IPS DF 6.9 (cell line): ENCODE results near the gene DGCR2.
A peak's percentile ranks its signal among the peaks of the same experiment; 100 is the strongest.
"Not testable (repeated sequence)": the region's sequence is repeated elsewhere in the genome, so short reads cannot be mapped to it uniquely, and the experiment has no call there.

ENCODE experiments used
- DNase-seq: peaks from one replicate; pipeline ENCODE4 v3.0.0-alpha.2; 2013; ENCODE audit warnings: low read depth, low spot score
- H3K27ac ChIP-seq: one replicate; pipeline ENCODE4 v1.5.1; 2013; ENCODE audit warnings: low read length, control low read depth
- H3K27me3 ChIP-seq: 2 replicates; pipeline ENCODE4 v1.6.1; 2013; ENCODE audit warnings: mild to moderate bottlenecking, low read length; ENCODE audit not compliant: control insufficient read depth, insufficient read depth
- H3K36me3 ChIP-seq: 2 replicates; pipeline ENCODE4 v1.6.1; 2013; ENCODE audit warnings: low read length; ENCODE audit not compliant: control insufficient read depth, insufficient read depth
- H3K4me1 ChIP-seq: 2 replicates; pipeline ENCODE4 v1.6.1; 2013; ENCODE audit warnings: low read length; ENCODE audit not compliant: control insufficient read depth, insufficient read depth
- H3K4me3 ChIP-seq: 2 replicates; pipeline ENCODE4 v1.5.1; 2013; ENCODE audit warnings: mild to moderate bottlenecking, low read length
- H3K9me3 ChIP-seq: 2 replicates; pipeline ENCODE4 v1.6.1; 2013; ENCODE audit warnings: low read length, inconsistent platforms; ENCODE audit not compliant: control insufficient read depth, insufficient read depth
- WGBS: extraction: QIAGEN DNeasy Blood & Tissue Kit; methylation state at CpG from one replicate; pipeline ENCODE4 v1.1.7; 2013; ENCODE audit warnings: mixed read lengths, missing lambda C conversion rate; ENCODE audit not compliant: insufficient read length, insufficient coverage; 5-methylcytosine and 5-hydroxymethylcytosine counted together

The DGCR2 gene

DNA sequence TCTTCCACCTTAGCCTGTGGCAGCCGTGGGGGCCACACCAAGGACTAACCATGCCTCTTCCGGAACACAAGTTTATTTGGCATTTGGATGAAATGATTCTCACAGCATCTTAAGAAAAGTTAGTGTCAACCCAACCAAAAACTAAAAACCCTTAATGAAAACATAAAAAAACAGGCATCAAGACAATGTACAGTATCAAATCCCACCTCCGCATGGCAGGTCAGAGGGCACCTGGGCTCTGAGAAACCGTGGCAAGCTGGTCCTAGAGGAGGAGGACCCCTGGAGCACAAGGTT, 86.0 kb downstream of the DGCR2 start:
- Histone ChIP-seq H3K27me3 (no peaks in the 10 kb centered on the region), H3K9me3 (no peaks in the 10 kb centered on the region), H3K4me1 (peaks cover 2% of the 10 kb centered on the region; the same call in 1 of the 2 replicates), H3K4me3 (no peak overlapping the region), H3K36me3 (peaks cover 10% of the 10 kb centered on the region; the same call in 1 of the 2 replicates), H3K27ac (no peak overlapping the region)
- no peak for DNase-seq
- WGBS: no CpG with 5 or more reads among the region's 4 CpGs

DNA sequence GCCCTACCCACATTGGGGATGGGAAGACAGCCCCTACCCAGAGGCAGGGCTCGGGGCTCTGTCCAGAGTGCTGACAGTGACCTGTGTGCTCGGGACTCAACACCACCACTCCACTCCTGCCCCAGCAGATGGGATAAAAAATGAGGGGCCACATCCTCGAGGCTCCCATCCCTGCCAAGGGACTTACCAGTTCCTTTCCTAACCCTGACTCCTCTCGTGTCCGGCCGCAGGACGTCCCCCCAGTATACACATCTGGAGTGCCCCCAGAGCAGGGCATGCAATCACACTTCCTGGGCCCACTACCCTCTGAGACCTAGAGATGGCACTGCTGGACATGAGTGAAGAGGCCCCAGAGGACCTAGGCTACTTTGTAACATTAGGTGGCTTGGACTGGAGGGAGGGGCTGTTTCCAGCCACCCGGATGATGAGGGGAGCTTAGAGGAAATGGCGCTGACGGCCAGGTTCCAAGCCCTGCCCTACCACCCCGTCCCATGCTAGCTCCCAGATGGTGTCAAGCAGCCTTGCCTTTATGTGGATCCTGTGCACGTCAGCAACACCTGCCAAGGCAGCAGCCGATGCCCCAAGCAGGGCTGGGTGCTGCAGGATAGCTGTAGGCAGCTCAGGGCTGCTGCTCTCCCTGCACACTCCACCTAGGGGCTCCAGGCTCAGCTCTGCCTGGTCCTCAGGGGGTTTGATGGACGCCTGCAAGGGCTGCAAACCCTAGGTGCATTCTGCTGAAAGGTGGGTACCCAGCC, 86.6 kb downstream of the DGCR2 start:
- no peak overlapping the region for H3K27ac ChIP-seq
- peaks cover 2% of the 10 kb centered on the region; the same call in 1 of the 2 replicates for H3K27me3 ChIP-seq
- H3K36me3 ChIP-seq: peaks cover 6% of the 10 kb centered on the region; the same call in 1 of the 2 replicates
- DNase-seq: peak; percentile 27
- no peaks in the 10 kb centered on the region for H3K9me3 ChIP-seq
- peaks cover 2% of the 10 kb centered on the region; the same call in 1 of the 2 replicates for H3K4me1 ChIP-seq
- no CpG with 5 or more reads among the region's 14 CpGs for WGBS
- no peak overlapping the region for H3K4me3 ChIP-seq

DNA sequence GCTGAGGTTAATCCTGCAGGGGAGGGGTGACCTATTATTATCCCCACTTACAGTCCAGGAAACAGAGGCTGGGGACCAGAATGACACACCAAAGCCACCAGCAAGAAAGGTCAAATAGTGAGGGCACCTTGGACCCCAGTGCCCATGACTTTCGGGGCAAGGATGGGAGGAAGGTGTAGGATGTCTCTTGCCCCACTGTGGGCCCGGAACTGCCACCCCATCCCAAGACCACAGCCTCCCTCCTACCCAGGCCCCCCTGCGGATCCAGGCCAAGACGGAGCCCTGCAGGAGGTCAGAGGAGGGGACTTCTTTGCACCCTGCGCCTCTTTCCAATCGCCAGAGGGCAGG, 87.1 kb downstream of the DGCR2 start:
- H3K4me3 ChIP-seq, H3K4me1 ChIP-seq, DNase-seq, H3K27me3 ChIP-seq, H3K27ac ChIP-seq, H3K36me3 ChIP-seq, H3K9me3 ChIP-seq: not testable (repeated sequence)
- WGBS: no CpG with 5 or more reads among the region's 6 CpGs

DNA sequence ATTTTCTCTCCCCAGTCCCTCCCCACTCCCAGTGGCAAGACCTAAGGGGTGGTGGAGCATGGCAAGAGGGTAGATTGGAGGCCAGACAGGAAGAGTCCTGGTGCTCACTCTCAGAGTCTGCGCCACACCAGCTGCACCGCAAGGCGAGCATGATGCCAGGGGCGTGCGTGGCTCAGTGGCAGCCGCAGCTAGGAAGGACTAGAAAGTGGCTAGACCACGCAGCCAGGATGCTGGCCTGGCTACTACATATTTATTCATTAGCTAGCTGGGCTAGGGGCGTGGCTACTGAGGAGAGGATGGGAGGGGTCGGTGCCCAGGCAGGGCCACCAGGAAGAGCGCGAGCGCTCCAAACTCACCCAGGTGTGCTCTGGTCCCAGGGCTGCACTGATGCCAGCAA, 87.5 kb downstream of the DGCR2 start:
- H3K4me1 ChIP-seq, H3K27me3 ChIP-seq, H3K4me3 ChIP-seq, H3K27ac ChIP-seq, H3K36me3 ChIP-seq, DNase-seq, H3K9me3 ChIP-seq: not testable (repeated sequence)
- WGBS: no CpG with 5 or more reads among the region's 12 CpGs

DNA sequence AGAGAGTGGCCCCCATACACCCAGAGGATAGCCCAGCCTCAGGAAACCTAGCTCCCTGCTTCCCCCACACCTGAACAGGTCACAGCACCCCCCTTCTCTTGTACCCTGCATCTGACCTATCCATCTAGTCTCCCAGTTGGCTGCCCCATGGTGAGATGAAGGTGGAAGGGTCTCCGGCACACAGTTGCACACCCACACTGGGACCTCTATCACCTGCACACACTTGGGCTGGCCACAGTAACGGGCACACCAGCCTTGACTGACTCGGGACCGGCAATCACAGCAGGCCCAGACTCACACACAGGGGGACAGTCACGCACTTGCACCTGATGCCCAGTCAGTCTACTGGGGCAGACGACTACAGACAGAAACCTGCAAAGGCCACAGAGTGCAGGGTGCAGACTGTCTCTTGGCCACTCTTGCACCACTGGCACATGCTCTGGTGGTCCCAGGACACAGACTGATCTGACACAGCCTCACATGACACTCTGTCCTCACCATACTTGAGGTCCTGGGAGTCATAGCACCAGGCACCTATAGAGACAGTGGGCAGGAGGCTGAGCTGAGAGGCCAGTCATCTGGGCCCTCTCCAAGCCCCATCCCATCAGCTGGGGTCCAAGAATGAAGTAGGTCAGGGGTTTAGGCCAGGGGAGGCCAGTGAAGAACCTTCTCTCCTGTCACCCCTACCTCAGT, 88.0 kb downstream of the DGCR2 start:
- not testable (repeated sequence) for H3K27me3 ChIP-seq, DNase-seq, H3K9me3 ChIP-seq, H3K4me1 ChIP-seq, H3K4me3 ChIP-seq, H3K27ac ChIP-seq, H3K36me3 ChIP-seq
- no CpG with 5 or more reads among the region's 6 CpGs for WGBS

DNA sequence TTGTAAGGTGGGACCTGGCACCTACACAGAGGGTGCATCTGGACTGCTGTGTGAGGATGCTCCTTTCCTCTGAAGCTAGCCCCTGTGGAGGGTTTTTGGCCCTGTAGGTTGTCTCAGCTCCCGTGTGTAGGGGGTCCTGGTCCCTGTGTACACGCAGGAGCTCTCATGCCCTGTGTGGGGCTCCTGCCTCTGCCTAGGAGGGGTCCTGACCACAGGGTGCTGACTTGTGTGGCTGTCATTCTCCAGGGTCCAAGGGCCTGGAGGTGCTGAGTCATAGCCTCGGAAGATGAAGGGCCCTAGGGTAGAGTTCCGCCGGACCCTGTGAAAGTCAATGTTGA, 88.7 kb downstream of the DGCR2 start:
- DNase-seq, H3K36me3 ChIP-seq, H3K27ac ChIP-seq, H3K4me1 ChIP-seq, H3K4me3 ChIP-seq, H3K9me3 ChIP-seq: not testable (repeated sequence)
- no CpG with 5 or more reads among the region's 5 CpGs for WGBS
- peaks cover 14% of the 10 kb centered on the region for H3K27me3 ChIP-seq

DNA sequence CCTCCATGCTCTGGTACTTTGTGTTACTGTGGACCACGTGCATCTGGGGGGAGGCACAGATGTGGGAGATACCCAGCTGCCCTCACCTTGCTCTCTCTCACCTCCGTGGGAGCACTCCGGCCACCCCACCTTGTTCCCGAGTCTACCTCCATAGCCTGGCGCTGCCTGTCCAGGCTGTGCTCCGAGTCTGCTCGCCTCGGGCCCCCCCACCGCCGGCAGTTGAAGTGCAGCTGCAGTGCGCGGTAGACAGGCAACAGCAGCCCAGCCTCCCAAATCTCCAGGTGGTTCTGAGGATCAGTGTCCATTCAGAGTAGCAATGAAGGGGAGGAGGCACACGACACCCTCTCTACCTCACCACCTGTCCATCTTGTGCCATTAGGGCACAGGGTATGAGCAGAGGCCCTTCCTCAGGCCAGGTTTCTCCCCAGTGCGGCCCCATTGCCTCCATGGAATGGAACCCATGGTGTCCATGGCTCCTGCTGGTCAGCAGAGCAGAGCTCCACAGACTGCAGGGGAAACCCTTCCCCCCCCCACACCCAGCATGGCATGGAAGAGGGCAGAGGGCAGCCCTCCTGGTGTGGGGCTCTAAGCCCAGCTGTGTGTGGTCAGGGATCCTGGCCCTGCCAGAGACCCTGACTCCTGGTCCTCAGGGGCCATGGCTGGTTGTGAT, 89.2 kb downstream of the DGCR2 start:
- H3K4me3 ChIP-seq, H3K9me3 ChIP-seq, H3K4me1 ChIP-seq, DNase-seq, H3K36me3 ChIP-seq, H3K27ac ChIP-seq: not testable (repeated sequence)
- WGBS: no CpG with 5 or more reads among the region's 14 CpGs
- H3K27me3 ChIP-seq: peaks cover 15% of the 10 kb centered on the region

DNA sequence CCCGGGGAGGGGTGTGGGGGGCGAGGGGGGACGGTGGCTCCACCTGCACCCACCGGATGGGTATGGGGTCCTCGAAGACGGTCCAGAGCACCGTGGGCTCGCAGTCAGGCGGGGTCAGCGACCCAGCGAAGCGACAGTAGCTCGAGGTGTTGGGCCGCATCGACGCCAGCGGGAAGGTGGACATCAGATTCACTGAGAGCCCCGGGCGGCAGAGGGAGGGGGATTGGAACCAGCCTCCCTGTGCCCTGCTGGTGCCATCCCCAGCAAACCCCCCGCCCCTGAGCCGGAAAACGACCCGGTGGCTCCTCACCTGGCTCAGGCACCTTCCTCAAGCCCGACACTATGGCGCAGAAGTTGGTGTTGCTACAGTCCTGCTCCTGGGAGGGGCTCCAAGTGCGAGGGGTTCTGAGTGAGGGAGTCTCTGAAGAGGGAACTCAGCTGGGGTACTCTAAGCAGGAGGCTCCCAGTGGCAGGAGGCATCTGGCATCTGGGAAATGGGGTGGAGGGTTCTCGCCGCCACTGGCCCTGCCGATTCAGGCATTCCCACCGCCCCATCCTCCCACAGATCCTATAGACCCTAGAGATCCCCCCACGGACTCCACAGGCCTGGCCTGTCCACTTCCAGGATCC, 89.9 kb downstream of the DGCR2 start:
- not testable (repeated sequence) for H3K27ac ChIP-seq, H3K9me3 ChIP-seq, H3K4me1 ChIP-seq, H3K36me3 ChIP-seq, DNase-seq, H3K4me3 ChIP-seq
- WGBS: no CpG with 5 or more reads among the region's 31 CpGs
- peaks cover 15% of the 10 kb centered on the region for H3K27me3 ChIP-seq

DNA sequence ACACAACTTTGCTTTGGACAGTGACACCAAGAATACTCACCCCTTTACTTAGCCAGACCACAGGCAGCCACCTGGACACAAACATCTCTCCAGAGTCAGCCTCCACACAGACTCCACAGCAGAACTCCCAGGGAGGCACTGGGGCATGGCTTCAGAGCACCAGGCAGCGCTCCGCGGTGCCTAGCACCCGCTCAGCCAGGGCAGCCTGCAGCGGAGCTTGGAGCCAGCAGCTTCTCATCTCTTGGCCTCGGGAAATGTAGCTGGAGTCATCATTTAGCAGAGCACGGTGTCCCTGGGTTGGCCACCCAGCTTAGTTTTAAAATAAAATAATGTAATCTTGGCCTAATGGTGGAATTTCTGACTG, 91.3 kb downstream of the DGCR2 start:
- no CpG with 5 or more reads among the region's 7 CpGs for WGBS
- not testable (repeated sequence) for H3K4me3 ChIP-seq, H3K9me3 ChIP-seq, H3K27ac ChIP-seq, H3K36me3 ChIP-seq, H3K4me1 ChIP-seq, DNase-seq
- H3K27me3 ChIP-seq: peaks cover 15% of the 10 kb centered on the region

DNA sequence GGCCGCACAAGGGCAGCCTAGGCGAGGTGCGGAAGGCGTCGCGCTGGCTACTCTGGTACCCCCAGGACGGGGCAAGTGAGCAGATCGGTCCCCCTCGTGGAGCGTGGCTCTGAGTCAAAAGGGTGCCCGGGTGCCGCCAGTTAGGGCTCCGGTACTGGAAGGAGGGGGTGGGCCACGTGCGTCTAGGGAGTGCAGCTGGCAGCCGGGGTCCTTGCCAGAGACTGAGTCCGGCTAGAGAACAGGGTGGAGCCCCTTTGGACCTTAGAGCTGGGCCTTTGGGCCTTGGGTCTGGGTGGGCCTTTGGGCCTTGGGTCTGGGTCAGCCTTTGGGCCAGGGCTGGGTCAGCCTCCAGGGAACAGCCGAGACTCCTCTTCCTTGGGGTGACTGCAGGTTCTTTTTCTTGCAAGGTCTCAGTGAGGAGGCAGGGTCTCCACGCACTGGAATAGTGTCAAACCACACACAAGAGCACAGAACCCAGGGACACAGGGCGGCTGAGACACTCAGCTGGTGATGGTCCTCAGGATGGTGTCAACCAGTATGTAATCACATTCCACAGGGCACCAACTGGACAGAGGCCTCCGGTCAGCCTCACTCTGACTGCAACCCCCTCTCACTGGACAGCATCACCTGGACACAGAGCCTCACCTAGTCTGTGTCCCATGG, 91.9 kb downstream of the DGCR2 start:
- H3K9me3 ChIP-seq, H3K4me3 ChIP-seq, H3K4me1 ChIP-seq, H3K36me3 ChIP-seq, H3K27ac ChIP-seq, DNase-seq: not testable (repeated sequence)
- peaks cover 15% of the 10 kb centered on the region for H3K27me3 ChIP-seq
- no CpG with 5 or more reads among the region's 21 CpGs for WGBS
